GM18505 (cell line): ENCODE results near the gene EFCAB7.

Source experiments
- ATAC-seq: cut with Tn5 transposase; IDR thresholded peaks from one replicate; pipeline ENCODE4 v1.9.1; 2021; ENCODE audit not compliant: unreplicated experiment
- POLR2A ChIP-seq: IDR thresholded peaks from 4 replicates; pipeline ENCODE4 v1.6.1; 2011; ENCODE audit warnings: borderline replicate concordance; ENCODE audit not compliant: insufficient read depth, insufficient read length; ENCODE audit errors: extremely low read depth

Gene EFCAB7

GRCh38 chr1:63621698-63622097 lies 98.4 kb downstream of the EFCAB7 start:
- ATAC-seq = no peak
- no peak for TF ChIP-seq POLR2A
